H1 (cell line): ENCODE measurements around the gene CDH15. TPM values are rescaled to one million over a fixed set of nuclear protein-coding genes. Genes with fewer than 3 reads are reported as not detected.

Experiments
- BCL11A ChIP-seq, 2 experiments: IDR thresholded peaks; one replicate each; pipeline ENCODE4 v1.6.1; 2011; ENCODE audit warnings: low read depth in 2 of 2, low read length in 2 of 2, mild to moderate bottlenecking in 2 of 2
- CHD2 ChIP-seq: IDR thresholded peaks from 2 replicates; pipeline ENCODE4 v1.6.1; 2012; ENCODE audit warnings: low read length, improper control_type of control experiment
- GTF2F1 ChIP-seq: IDR thresholded peaks from 2 replicates; pipeline ENCODE4 v1.6.1; 2012; ENCODE audit warnings: low read depth, low read length, improper control_type of control experiment, borderline replicate concordance
- RFX5 ChIP-seq: IDR thresholded peaks from 2 replicates; pipeline ENCODE4 v1.6.1; 2011; ENCODE audit warnings: low read depth, low read length, improper control_type of control experiment, borderline replicate concordance
- SIRT6 ChIP-seq: IDR thresholded peaks from one replicate; pipeline ENCODE4 v1.7.1; 2012; ENCODE audit warnings: low read length, inconsistent platforms
- TAF1 ChIP-seq: IDR thresholded peaks from 2 replicates; pipeline ENCODE4 v1.6.1; 2011; ENCODE audit warnings: mild to moderate bottlenecking, low read depth, low read length
- TBP ChIP-seq: IDR thresholded peaks from 2 replicates; pipeline ENCODE4 v1.6.1; 2011; ENCODE audit warnings: low read depth, low read length, improper control_type of control experiment
- TCF12 ChIP-seq: IDR thresholded peaks from 2 replicates; pipeline ENCODE4 v1.6.1; 2011; ENCODE audit warnings: low read depth, mild to moderate bottlenecking, low read length
- polyA plus RNA-seq, 7 experiments: library from polyadenylated mRNA; depleted of rRNA in 3 of 7; stranded (reverse) in 5 of 7; unstranded in 2 of 7; fragments of >200 nt in 5 of 7; fragments of 200-250 nt in 2 of 7; gene quantifications; 1 replicate in 5 of 7; 2 replicates in 1 of 7; 4 replicates in 1 of 7; pipeline versions ENCODE4 v1.2.1 to v1.2.3, GENCODE V29; 2011 to 2013; ENCODE audit warnings: missing spikeins in 2 of 7, mixed read lengths in 2 of 7
- total RNA-seq: library from RNA; stranded (reverse); fragmentation: NEBNext Ultra II Directional; extraction: Animal tissue kit (Norgen Biotek cat#: 25700); gene quantifications from 2 replicates; pipeline ENCODE4 v1.2.1, GENCODE V29; 2021

The CDH15 gene
- total and polyA plus RNA-seq, 2 of the 8 experiments (the other 6 are each of a cell fraction or from before 2014, with no cell fraction given): 0.50 to 0.82 TPM

DNA sequence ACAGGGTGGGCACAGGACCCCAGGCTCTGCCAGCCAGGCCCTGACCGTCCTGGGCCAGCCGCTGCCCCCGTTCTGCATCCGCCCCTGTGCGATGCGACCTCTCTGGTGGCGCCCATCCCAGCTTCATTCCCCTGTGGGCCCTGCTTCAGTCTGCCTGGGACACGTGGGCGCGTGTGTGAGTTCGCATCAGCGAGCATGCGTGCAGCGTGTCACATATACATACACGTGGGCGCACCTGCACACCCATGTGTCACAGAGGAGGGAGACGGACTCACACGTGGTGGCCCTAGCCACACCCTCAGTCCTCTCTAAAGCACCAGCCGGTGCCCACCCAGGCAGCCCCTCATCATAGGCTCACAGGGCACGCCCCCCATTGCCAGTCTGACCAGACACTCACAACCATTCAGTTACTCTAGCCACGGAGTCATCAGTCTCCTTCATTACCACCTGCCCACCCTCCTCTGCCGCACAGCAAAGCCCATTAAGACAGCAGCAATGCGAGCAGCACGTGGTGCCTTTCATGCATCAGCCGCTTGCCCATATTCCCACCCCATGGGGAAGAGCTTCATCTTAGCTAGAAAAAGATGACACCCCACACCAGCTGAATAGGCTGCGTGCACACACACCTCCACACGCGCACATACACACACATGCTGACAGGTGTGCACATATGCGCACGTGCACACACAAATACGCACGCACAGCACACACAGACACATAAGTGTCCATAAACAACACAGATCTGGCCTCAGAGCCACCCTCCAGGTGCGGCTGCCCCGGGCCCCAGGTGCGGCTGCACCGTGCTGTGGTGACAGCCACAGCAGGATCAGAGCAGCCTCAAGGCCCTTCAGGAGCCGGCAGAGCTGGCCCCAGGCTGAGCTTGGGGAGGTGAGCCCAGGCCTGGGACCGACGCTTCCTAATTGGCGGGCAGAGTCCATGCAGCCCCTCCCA is 9.5 kb upstream of the CDH15 start (continued):
- TF ChIP-seq BCL11A (IDR thresholded peaks at IDR 0.05; ENCODE audit: low read depth in 2 of 2, low read length in 2 of 2) (no peak), GTF2F1 (no peak), TAF1 (no peak), RFX5 (no peak), SIRT6 (no peak), TBP (no peak), CHD2 (no peak), TCF12 (no peak)
